ENCODE results near the gene KLF12.

Gene KLF12

GRCh38 chr13:74101436-74101835, 32.8 kb downstream of the KLF12 start:
- peak; percentile 48 for DNase-seq

GRCh38 chr13:74098077-74098476, 36.1 kb downstream of the KLF12 start:
- no peak for DNase-seq

GRCh38 chr13:74097116-74097515, 37.1 kb downstream of the KLF12 start:
- DNase-seq, result no peak

GRCh38 chr13:74093691-74094090, 40.5 kb downstream of the KLF12 start:
- DNase-seq, result no peak

- no peak for DNase-seq
These were observed 41.5 kb downstream of the KLF12 start for GRCh38 chr13:74092711-74093110.

- DNase-seq, result peak; percentile 29
These were observed 43.2 kb downstream of the KLF12 start for GRCh38 chr13:74090869-74091605.

- no peak for DNase-seq
These were observed 43.8 kb downstream of the KLF12 start for GRCh38 chr13:74090397-74090796.

GRCh38 chr13:74087357-74087756, 46.8 kb downstream of the KLF12 start:
- no peak for DNase-seq

Data from OCI-M1 (cell line).